ENCODE measurements around the gene HECTD4. TPM values are rescaled to one million over a fixed set of nuclear protein-coding genes. Genes with fewer than 3 reads are reported as not detected.

The HECTD4 gene
- total RNA-seq, 1 donor from 2014 or later: 33.6 TPM

DNA sequence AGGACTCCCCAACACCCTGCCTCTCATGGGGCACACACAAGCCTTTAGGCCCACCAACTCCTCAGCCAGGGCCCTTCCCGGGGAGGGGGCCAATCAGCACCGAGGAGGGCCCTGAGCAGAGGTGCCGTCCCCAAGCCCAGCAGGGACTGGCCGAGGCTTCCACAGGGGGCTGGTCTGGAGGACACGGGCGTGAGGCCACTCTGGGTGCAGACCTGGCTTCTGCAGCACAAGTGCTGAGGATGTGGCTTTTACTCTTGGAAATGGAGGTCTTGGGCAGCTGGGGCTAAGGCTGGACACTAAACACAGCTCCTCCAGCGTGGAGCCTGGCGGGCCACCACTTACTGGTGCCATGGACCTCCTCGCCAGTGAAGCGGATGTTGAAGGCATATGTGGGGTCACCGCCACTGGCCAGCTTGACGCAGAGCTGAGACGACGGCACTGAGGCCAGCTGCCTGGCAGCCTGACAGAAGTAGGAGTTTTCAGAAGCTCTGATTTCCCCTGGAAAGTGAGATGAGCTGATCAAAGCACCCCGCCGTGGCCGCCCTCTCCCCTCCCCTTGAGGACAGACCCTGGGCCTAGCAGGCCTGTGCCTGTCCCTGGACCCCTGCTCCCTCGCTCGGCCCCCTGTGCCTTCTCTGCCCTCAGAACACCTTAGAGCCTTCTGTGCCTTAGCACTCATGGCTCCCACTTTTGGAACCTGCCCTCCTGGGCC lies 212.9 kb downstream of the HECTD4 start:
- H3K27ac Mint-ChIP-seq: no peak overlapping the region

DNA sequence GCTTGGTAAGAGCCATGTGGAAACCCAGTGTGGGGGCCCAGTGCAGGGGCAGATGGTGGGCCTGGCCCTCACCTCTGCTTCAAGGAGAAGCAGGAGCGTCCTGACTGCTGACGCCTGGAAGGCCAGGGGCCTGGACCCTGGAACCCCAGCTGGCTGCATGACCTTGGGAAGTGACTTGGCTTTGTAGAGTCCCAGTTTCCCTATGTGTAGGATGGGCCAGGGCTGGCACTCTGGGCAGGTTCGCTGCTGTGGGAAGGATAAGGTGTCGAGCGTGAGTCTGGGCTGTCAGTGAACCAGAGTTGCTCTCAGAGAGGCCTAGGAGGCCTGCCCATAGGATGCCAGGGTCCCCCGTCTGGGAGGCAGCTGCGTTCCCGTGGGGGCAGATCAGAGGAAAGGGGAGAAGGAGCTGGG lies 213.7 kb downstream of the HECTD4 start:
- intact Hi-C loops (cut with micrococcal nuclease): no loop called here
- Mint-ChIP-seq H3K27me3 (no peaks in the 10 kb centered on the region), H3K4me3 (no peak overlapping the region), H3K36me3 (ENCODE audit: low read depth) (peaks cover 13% of the 10 kb centered on the region), H3K4me1 (peaks cover 3% of the 10 kb centered on the region), H3K9me3 (no peaks in the 10 kb centered on the region), H3K27ac (no peak overlapping the region)
- no peak for DNase-seq

More for the DNA sequence above, 212.9 kb downstream of the HECTD4 start:
- Mint-ChIP-seq H3K36me3 (ENCODE audit: low read depth) (peaks cover 13% of the 10 kb centered on the region), H3K4me1 (peaks cover 3% of the 10 kb centered on the region), H3K27me3 (no peaks in the 10 kb centered on the region), H3K4me3 (no peak overlapping the region), H3K9me3 (no peaks in the 10 kb centered on the region)
- DNase-seq: no peak
- intact Hi-C loops (cut with micrococcal nuclease): no loop called here

DNA sequence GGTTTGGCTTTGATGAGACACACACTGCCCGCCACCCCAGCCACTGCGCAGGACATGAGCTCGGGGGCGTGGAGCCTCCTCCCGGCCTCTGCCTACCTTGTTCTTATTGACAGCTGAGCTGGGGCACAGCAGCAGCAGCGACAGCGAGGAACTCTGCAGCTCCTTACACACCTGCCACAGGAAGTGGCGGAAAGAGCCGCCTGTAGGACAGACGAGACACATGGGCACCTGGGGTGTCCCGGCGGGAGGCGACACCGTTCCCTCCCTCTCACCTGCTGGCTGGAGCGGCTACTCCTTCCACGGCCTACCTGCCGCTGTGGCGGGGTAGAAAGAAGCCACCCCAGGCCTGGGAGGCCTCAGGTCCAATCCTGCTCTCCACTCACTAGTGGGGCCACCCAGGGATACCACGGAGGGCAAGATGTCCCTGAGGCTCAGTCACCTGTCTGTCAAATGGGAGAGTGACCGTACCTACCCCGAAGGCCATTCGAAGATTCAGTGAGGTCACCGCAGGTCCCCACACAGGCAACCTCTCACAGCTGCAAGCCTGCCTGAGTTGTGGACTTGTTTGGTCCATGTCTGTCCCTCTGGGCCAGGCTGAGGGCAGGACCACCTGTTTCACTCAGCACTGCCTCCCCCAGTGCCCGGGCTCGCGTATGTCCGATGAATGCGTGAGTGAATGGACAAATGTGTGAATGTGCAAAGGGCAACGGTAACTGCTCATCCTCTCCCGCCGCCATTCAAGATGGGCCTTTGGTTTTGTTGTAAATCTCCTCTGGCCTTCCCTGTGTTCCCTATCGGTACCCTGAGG lies 214.3 kb downstream of the HECTD4 start:
- Mint-ChIP-seq H3K4me3 (no peak overlapping the region), H3K4me1 (peaks cover 3% of the 10 kb centered on the region), H3K36me3 (ENCODE audit: low read depth) (peaks cover 13% of the 10 kb centered on the region), H3K9me3 (no peaks in the 10 kb centered on the region), H3K27me3 (no peaks in the 10 kb centered on the region), H3K27ac (no peak overlapping the region)
- no peak for DNase-seq
- intact Hi-C loops (cut with micrococcal nuclease): no loop called here

DNA sequence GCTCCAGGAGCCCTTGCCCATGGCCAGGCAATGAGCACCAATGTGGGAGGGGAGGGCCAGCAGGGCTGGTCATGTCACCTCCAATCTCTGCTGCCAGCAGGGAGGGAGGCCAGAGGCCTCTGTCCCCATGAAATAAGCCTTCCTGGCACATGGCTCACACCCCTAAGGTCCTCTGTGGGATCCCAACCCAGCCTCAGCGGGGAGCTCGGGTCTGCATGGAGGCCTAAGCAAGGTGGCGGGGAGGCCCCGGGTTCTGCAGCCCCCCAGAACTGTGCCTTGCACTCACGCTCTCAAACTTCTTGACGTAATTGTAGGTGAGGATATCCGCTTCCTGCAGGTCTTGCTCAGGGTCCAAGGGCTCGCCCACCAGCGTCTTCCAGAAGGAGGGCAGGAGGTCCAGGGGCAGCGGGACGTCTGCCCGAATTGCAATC lies 215.2 kb downstream of the HECTD4 start:
- peaks cover 3% of the 10 kb centered on the region for H3K4me1 Mint-ChIP-seq
- intact Hi-C loops (cut with micrococcal nuclease): no loop called here
- no peak overlapping the region for H3K27ac Mint-ChIP-seq
- no peaks in the 10 kb centered on the region for H3K27me3 Mint-ChIP-seq
- H3K36me3 Mint-ChIP-seq (ENCODE audit: low read depth): peaks cover 9% of the 10 kb centered on the region
- no peak for DNase-seq
- no peak overlapping the region for H3K4me3 Mint-ChIP-seq
- H3K9me3 Mint-ChIP-seq: no peaks in the 10 kb centered on the region

DNA sequence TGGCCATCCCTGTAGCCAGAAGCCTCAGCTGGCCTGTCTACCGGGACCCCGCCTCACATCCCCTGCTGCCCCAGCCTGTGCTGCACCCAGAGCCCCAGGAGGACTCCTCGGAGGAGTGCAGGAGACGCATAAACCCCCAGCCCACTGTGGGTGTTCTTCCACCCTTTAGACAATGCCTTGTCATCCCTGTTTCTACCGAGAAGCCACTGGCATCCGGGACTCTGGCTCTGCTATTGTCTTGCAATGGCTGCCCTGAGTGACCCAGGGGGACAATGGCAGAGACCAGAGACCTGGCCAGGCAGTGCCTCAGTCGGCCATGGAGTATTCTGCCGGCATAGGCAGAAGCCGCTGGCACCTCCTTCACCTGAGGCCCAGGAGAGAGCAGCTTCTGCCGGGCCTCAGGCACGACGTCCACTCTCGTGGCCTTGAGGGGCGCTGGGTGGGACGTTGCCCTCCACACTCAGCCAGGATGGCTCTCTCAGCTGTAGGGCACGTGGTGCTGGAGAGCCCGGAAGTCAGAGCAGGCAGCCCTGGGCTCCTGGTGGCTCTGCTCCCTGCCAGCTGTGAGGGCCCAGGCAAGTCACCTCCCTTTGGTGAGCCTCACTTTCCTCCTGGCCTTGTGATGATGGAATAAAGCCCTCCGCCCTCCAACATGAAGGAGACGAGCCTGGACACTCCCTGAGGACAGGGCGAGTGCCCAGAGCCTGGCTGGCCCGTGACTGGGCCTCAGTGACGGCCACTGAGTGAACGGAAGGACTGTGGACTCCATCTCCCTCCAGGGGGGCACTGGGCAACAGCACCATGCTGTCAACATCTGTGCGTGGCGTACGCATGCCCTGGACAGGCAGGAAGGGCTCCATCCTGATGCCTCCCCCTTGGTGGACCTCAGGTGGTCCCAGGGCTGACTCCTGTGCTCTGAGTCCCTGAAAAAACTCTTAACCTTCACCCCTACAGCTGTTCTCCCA lies 215.9 kb downstream of the HECTD4 start:
- Mint-ChIP-seq H3K9me3 (no peaks in the 10 kb centered on the region), H3K36me3 (ENCODE audit: low read depth) (peaks cover 13% of the 10 kb centered on the region), H3K27ac (no peak overlapping the region), H3K4me3 (no peak overlapping the region), H3K4me1 (peaks cover 3% of the 10 kb centered on the region), H3K27me3 (no peaks in the 10 kb centered on the region)
- DNase-seq: no peak
- intact Hi-C loops (cut with micrococcal nuclease): no loop called here

DNA sequence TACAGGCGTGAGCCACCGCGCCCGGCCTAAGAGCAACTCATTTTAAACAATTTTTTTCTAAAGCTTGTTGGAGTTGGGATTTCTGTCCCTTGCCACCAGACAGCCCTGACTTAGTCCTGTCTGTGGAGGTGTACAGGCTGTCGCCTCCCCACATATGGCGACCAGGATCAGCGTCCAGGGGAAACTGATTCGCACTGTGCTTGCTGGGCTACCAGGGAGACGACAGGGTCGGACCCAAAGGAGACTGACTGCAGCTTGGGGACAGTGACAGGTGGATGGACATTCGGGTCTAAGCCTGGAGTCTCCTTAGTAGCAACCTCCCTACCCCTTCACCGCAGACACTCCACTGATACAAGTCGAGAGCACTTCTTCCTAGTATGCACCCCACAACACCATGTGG lies 216.6 kb downstream of the HECTD4 start:
- H3K9me3 Mint-ChIP-seq: no peaks in the 10 kb centered on the region

DNA sequence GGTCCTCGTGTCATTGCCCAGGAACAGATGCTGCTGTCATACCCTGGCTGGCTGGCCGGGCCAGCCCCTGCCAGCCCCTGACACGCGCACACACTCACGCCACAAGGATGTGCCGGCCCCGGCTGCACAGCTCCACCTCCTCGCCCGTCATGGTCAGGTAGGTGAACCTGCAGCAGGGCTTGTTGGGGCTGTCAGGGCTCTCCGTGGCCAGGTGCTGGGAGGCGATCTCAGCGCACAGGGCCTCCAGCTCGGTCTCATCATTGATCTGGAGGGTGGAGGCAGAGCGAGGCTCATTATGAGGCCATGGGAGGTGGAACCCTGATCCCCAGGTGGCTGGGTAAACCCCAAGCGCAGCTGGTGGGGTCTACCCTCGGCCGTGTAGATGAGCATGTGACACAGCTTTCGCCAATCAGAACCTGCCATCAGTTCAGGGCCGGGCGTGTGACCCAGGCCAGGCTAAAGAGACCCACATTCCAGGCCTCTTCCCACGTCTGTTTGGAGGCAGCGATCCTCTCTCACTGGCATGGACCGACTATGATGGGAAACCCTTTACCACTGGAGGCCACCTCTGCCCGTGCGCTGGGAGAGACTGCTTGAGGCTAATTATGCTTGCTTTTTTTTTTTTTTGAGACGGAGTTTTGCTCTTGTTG lies 218.1 kb downstream of the HECTD4 start:
- Mint-ChIP-seq H3K4me1 (peaks cover 4% of the 10 kb centered on the region), H3K36me3 (ENCODE audit: low read depth) (peaks cover 22% of the 10 kb centered on the region), H3K4me3 (no peak overlapping the region), H3K9me3 (no peaks in the 10 kb centered on the region), H3K27me3 (no peaks in the 10 kb centered on the region), H3K27ac (no peak overlapping the region)
- no peak for DNase-seq
- intact Hi-C loops (cut with micrococcal nuclease): no loop called here

More for the DNA sequence above, 216.6 kb downstream of the HECTD4 start:
- Mint-ChIP-seq H3K36me3 (ENCODE audit: low read depth) (peaks cover 14% of the 10 kb centered on the region), H3K4me1 (peaks cover 3% of the 10 kb centered on the region), H3K4me3 (no peak overlapping the region), H3K27ac (no peak overlapping the region), H3K27me3 (no peaks in the 10 kb centered on the region)
- intact Hi-C loops (cut with micrococcal nuclease): no loop called here
- DNase-seq: no peak

DNA sequence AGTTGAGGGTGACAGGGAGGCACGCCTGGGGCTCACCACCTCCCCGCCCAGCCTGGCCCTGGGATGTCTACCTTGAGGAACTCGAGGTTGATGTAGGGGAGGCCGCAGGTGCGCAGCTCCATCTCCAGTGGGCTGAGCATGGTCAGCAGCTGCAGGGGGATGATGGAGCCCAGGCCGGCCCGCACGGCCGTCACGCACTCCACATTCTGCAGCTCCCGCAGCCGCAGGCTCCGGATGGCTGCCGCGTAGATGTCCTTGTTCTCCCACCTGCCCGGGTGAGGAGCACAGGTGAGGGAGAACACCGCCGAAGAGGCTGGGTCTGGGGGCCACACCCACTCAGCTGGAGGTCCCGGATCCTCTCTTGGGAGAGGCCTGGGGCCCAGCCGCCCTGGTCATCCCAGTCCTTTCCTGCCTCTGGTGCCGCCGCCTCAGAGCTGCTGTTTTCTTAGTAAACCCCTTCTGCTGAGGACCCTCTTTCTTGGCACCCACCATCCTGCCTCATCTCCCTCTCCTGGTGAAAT lies 218.7 kb downstream of the HECTD4 start:
- intact Hi-C loops (cut with micrococcal nuclease): no loop called here
- H3K4me1 Mint-ChIP-seq: peaks cover 9% of the 10 kb centered on the region
- H3K27me3 Mint-ChIP-seq: no peaks in the 10 kb centered on the region

DNA sequence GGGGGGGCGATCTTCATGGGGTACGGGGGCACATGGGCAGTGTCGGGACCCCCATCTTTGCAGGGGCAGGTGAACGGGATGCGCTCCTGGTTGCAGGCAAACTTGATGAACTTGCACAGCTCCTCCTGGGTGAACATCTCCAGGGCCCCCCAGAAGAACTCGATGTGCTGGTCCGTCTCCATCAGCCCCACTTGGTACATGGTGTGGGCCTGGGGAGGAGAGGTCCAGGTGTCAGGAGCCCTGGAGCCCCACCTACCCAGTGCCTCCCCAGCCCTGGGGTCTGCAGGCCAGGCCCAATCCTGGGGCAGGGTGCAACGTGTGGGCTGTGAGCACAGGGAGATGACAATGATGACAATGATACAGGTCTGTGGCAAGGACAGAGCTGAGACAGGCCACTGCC lies 219.2 kb downstream of the HECTD4 start:
- intact Hi-C loops (cut with micrococcal nuclease): no loop called here
- H3K4me3 Mint-ChIP-seq: no peak overlapping the region
- peaks cover 14% of the 10 kb centered on the region for H3K4me1 Mint-ChIP-seq

More for the DNA sequence above, 218.7 kb downstream of the HECTD4 start:
- DNase-seq: no peak
- no peak overlapping the region for H3K27ac Mint-ChIP-seq
- H3K9me3 Mint-ChIP-seq: no peaks in the 10 kb centered on the region
- peaks cover 28% of the 10 kb centered on the region for H3K36me3 Mint-ChIP-seq (ENCODE audit: low read depth)
- H3K4me3 Mint-ChIP-seq: no peak overlapping the region

DNA sequence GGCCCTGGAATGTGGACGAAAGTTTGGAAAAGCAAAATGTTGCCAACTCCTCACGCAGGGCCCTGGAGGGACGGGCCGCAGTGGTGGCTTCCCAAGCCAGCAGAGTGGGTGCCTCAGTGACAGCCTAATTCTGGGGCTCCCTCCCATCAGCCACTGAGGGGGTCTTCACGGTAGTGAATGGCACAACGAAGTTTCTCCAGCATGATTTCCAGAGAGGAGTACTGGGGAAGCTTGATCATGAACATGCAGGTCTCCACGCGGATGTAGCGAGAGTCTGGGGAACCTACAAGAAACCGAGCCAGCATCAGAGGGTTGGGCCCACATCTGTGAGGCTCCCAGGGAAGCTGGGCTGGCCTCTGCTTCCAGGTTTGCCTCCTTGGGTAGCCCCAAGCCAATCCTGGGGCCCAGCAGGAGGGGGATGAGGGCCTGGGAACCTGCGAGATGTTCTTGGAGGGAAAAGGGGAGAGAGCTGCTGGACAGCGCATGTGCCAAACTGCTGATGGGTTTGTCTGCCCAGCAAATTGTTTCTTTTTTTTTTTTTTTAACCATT lies 219.9 kb downstream of the HECTD4 start:
- peaks cover 41% of the 10 kb centered on the region for H3K36me3 Mint-ChIP-seq (ENCODE audit: low read depth)
- H3K9me3 Mint-ChIP-seq: peaks cover 10% of the 10 kb centered on the region
- no peaks in the 10 kb centered on the region for H3K27me3 Mint-ChIP-seq
- H3K4me3 Mint-ChIP-seq: no peak overlapping the region
- DNase-seq: no peak
- intact Hi-C loops (cut with micrococcal nuclease): no loop called here
- peaks cover 20% of the 10 kb centered on the region for H3K4me1 Mint-ChIP-seq
- no peak overlapping the region for H3K27ac Mint-ChIP-seq

More for the DNA sequence above, 219.2 kb downstream of the HECTD4 start:
- Mint-ChIP-seq H3K36me3 (ENCODE audit: low read depth) (peaks cover 33% of the 10 kb centered on the region), H3K27me3 (no peaks in the 10 kb centered on the region), H3K27ac (no peak overlapping the region), H3K9me3 (peaks cover 4% of the 10 kb centered on the region)
- no peak for DNase-seq

DNA sequence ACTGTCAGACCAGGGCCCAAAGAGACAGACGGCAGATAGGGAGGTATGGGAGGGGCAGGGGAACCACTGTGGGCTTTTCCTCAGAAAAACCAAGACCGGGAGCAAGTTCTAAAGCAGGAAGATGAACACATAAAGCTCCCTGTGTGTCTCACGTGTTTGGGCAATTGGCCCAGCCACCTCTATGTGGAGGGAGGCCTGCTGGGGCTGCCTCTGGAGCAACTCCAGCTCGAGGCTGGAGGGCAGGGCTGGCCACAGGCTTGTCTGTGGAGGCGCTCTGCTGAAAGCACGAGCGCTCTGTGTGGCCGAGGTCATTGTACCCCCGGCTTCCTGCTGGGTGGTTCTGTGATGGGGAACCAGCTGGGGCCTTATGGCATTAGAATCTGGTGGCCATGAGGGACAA lies 220.5 kb downstream of the HECTD4 start:
- no peaks in the 10 kb centered on the region for H3K27me3 Mint-ChIP-seq
- no peak overlapping the region for H3K4me3 Mint-ChIP-seq
- H3K36me3 Mint-ChIP-seq (ENCODE audit: low read depth): peaks cover 47% of the 10 kb centered on the region
- H3K9me3 Mint-ChIP-seq: peaks cover 10% of the 10 kb centered on the region
- intact Hi-C loops (cut with micrococcal nuclease): no loop called here
- H3K4me1 Mint-ChIP-seq: peaks cover 20% of the 10 kb centered on the region
- H3K27ac Mint-ChIP-seq: peak overlapping the region; percentile 26
- no peak for DNase-seq

DNA sequence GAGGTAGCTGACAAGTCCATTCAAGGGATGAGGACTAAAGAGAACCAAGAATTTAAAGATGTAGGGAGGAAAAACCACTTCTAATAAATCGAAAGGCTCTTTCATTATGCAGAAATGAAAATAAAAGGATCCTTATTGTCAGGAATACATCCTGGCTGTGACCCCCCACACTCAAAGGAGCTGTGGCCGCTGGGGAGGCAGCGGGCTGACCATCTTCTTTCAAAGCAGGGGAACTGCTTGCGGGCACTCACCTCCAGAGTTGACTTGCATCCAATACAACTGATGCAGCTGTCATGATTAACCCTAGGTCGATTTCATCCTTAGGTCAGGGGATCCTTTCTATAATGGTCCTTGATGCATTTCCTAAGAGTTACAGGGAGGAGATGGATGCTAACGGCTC lies 221.6 kb downstream of the HECTD4 start:
- H3K4me3 Mint-ChIP-seq: no peak overlapping the region
- H3K27ac Mint-ChIP-seq: no peak overlapping the region
- intact Hi-C loops (cut with micrococcal nuclease): no loop called here
- H3K9me3 Mint-ChIP-seq: peaks cover 10% of the 10 kb centered on the region
- peaks cover 26% of the 10 kb centered on the region for H3K4me1 Mint-ChIP-seq
- H3K27me3 Mint-ChIP-seq: no peaks in the 10 kb centered on the region
- no peak for DNase-seq
- peaks cover 57% of the 10 kb centered on the region for H3K36me3 Mint-ChIP-seq (ENCODE audit: low read depth)

DNA sequence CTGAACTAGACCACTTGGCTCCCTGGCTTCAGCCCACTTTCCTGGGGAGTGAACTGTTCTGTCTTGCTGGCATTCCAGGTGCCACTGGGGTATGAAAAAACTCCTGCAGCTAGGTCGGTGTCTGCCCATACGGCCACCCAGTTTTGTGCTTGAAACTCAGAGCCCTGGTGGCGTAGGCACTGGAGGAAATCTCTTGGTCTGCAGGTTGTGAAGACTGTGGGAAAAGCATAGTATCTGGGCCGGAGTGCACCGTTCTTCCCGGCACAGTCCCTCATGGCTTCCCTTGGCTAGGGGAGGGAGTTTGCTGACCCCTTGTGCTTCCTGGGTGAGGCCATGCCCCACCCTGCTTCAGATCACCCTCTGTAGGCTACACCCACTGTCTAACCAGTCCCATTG lies 223.1 kb downstream of the HECTD4 start:
- H3K27me3 Mint-ChIP-seq: no peaks in the 10 kb centered on the region
- H3K4me1 Mint-ChIP-seq: peaks cover 29% of the 10 kb centered on the region
- peaks cover 10% of the 10 kb centered on the region for H3K9me3 Mint-ChIP-seq
- intact Hi-C loops (cut with micrococcal nuclease): no loop called here
- H3K27ac Mint-ChIP-seq: no peak overlapping the region
- DNase-seq: no peak
- H3K36me3 Mint-ChIP-seq (ENCODE audit: low read depth): peaks cover 68% of the 10 kb centered on the region
- H3K4me3 Mint-ChIP-seq: peak overlapping the region; percentile 9
